HG03378 (cell line): ENCODE data around the gene ESD.
"Not testable (repeated sequence)": the region's sequence is repeated elsewhere in the genome, so short reads cannot be mapped to it uniquely, and the experiment has no call there.

ENCODE experiments used
- ATAC-seq: cut with Tn5 transposase; IDR thresholded peaks from one replicate; pipeline ENCODE4 v1.9.1; 2021; ENCODE audit warnings: mild to moderate bottlenecking, moderate library complexity; ENCODE audit not compliant: unreplicated experiment

ESD gene

GRCh38 chr13:46796129-46796514 is 839 bp downstream of the ESD start:
- ATAC-seq = no peak

GRCh38 chr13:46795321-46795720 is 1.6 kb downstream of the ESD start:
- no peak for ATAC-seq

- no peak for ATAC-seq
Measured at GRCh38 chr13:46783504-46783903, 13.5 kb downstream of the ESD start.

GRCh38 chr13:46782691-46783090 is 14.3 kb downstream of the ESD start:
- no peak for ATAC-seq

- no peak for ATAC-seq
Measured at GRCh38 chr13:46782066-46782465, 14.9 kb downstream of the ESD start.

- no peak for ATAC-seq
Measured at GRCh38 chr13:46778890-46779289, 18.1 kb downstream of the ESD start.

GRCh38 chr13:46778095-46778494 is 18.9 kb downstream of the ESD start:
- ATAC-seq = no peak

- no peak for ATAC-seq
Measured at GRCh38 chr13:46775385-46776107, 21.4 kb downstream of the ESD start.

GRCh38 chr13:46773541-46773940 is 23.4 kb downstream of the ESD start:
- no peak for ATAC-seq

- no peak for ATAC-seq
Measured at GRCh38 chr13:46771693-46772092, 25.3 kb downstream of the ESD start.

- ATAC-seq = not testable (repeated sequence)
Measured at GRCh38 chr13:46769925-46770324, 27.0 kb downstream of the ESD start.

GRCh38 chr13:46761866-46762265 is 35.1 kb downstream of the ESD start:
- ATAC-seq = no peak

GRCh38 chr13:46761174-46761573 is 35.8 kb downstream of the ESD start:
- no peak for ATAC-seq

- no peak for ATAC-seq
Measured at GRCh38 chr13:46759846-46760245, 37.1 kb downstream of the ESD start.

- no peak for ATAC-seq
Measured at GRCh38 chr13:46757640-46758039, 39.3 kb downstream of the ESD start.

GRCh38 chr13:46756977-46757376 is 40.0 kb downstream of the ESD start:
- no peak for ATAC-seq

- not testable (repeated sequence) for ATAC-seq
Measured at GRCh38 chr13:46755508-46755907, 41.5 kb downstream of the ESD start.

GRCh38 chr13:46754812-46755211 is 42.1 kb downstream of the ESD start:
- ATAC-seq = no peak

GRCh38 chr13:46753917-46754316 is 43.0 kb downstream of the ESD start:
- no peak for ATAC-seq

GRCh38 chr13:46753137-46753536 is 43.8 kb downstream of the ESD start:
- no peak for ATAC-seq

GRCh38 chr13:46751811-46752635 is 44.9 kb downstream of the ESD start:
- ATAC-seq = peak; percentile 86

GRCh38 chr13:46749951-46750350 is 47.0 kb downstream of the ESD start:
- no peak for ATAC-seq
